Measurements from ENCODE around the gene ACVRL1. TPM values are rescaled to one million over a fixed set of nuclear protein-coding genes. Genes with fewer than 3 reads are reported as not detected.

The ACVRL1 gene
- total RNA-seq, 1 experiment from 2014 or later, result 0.36 TPM

GRCh38 chr12:51865757-51866270, 41.5 kb upstream of the ACVRL1 start:
- TF ChIP-seq CTCF (IDR thresholded peaks at IDR 0.05), result no peak
- no peak for TF ChIP-seq SIN3A (IDR thresholded peaks at IDR 0.05; ENCODE audit: borderline replicate concordance, insufficient read depth, low read depth, low read length)
- TF ChIP-seq POLR2AphosphoS5 (IDR thresholded peaks at IDR 0.05; ENCODE audit: low read depth, low read length), result no peak
- no peak for TF ChIP-seq TCF7L2 (IDR thresholded peaks at IDR 0.05; ENCODE audit: low read depth, low read length)
- DNase-seq (ENCODE audit: low read depth, low spot score) (no peak), ATAC-seq (no peak)
- in situ Hi-C loops (cut with HindIII; ENCODE audit: low pct_unique_long_range_greater_than_20kb, low sequenced_read_pairs), result no loop called here
- Histone ChIP-seq H3K9me3 (ENCODE audit: control insufficient read depth, insufficient read depth, low read depth, low read length) (no peaks in the 10 kb centered on the region), H3K27me3 (ENCODE audit: control insufficient read depth, insufficient read depth, low read length) (no peaks in the 10 kb centered on the region), H3K36me3 (ENCODE audit: control insufficient read depth, insufficient read depth, low read length) (no peaks in the 10 kb centered on the region), H3K27ac (ENCODE audit: low read length) (no peak overlapping the region), H3K4me1 (ENCODE audit: control insufficient read depth, insufficient read depth, low read length) (no peaks in the 10 kb centered on the region), H3K4me3 (ENCODE audit: low read depth in 2 of 2, low read length in 2 of 2) (no peak overlapping the region)
- no TSS peak for BruUV-seq (replicated peaks)
- CTCF ChIA-PET, result no interaction called here
- intact Hi-C loops (cut with micrococcal nuclease; ENCODE audit: unreplicated experiment), result no loop called here
- POLR2A ChIA-PET, result no interaction called here

- intact Hi-C loops (cut with micrococcal nuclease; ENCODE audit: unreplicated experiment), result no loop called here
Observed at GRCh38 chr12:51866324-51866723, 41.0 kb upstream of the ACVRL1 start.

More at GRCh38 chr12:51866324-51866723, 41.0 kb upstream of the ACVRL1 start:
- Histone ChIP-seq H3K36me3 (ENCODE audit: control insufficient read depth, insufficient read depth, low read length) (no peaks in the 10 kb centered on the region), H3K27ac (ENCODE audit: low read length) (no peak overlapping the region), H3K4me1 (ENCODE audit: control insufficient read depth, insufficient read depth, low read length) (no peaks in the 10 kb centered on the region), H3K9me3 (ENCODE audit: control insufficient read depth, insufficient read depth, low read depth, low read length) (no peaks in the 10 kb centered on the region), H3K27me3 (ENCODE audit: control insufficient read depth, insufficient read depth, low read length) (no peaks in the 10 kb centered on the region), H3K4me3 (ENCODE audit: low read depth in 2 of 2, low read length in 2 of 2) (no peak overlapping the region)
- ChIA-PET CTCF (interaction anchor here (0.7 to 1.1 kb wide), 2 partner anchors 72 to 1921 kb away, joined by 9 to 12 read pairs; no protein-coding TSS in a partner anchor), POLR2A (no interaction called here)
- no TSS peak for BruUV-seq (replicated peaks)
- TF ChIP-seq POLR2AphosphoS5 (IDR thresholded peaks at IDR 0.05; ENCODE audit: low read depth, low read length) (no peak), TCF7L2 (IDR thresholded peaks at IDR 0.05; ENCODE audit: low read depth, low read length) (no peak), CTCF (IDR thresholded peaks at IDR 0.05) (no peak), SIN3A (IDR thresholded peaks at IDR 0.05; ENCODE audit: borderline replicate concordance, insufficient read depth, low read depth, low read length) (no peak)
- TF ChIP-seq, protein P1, sequence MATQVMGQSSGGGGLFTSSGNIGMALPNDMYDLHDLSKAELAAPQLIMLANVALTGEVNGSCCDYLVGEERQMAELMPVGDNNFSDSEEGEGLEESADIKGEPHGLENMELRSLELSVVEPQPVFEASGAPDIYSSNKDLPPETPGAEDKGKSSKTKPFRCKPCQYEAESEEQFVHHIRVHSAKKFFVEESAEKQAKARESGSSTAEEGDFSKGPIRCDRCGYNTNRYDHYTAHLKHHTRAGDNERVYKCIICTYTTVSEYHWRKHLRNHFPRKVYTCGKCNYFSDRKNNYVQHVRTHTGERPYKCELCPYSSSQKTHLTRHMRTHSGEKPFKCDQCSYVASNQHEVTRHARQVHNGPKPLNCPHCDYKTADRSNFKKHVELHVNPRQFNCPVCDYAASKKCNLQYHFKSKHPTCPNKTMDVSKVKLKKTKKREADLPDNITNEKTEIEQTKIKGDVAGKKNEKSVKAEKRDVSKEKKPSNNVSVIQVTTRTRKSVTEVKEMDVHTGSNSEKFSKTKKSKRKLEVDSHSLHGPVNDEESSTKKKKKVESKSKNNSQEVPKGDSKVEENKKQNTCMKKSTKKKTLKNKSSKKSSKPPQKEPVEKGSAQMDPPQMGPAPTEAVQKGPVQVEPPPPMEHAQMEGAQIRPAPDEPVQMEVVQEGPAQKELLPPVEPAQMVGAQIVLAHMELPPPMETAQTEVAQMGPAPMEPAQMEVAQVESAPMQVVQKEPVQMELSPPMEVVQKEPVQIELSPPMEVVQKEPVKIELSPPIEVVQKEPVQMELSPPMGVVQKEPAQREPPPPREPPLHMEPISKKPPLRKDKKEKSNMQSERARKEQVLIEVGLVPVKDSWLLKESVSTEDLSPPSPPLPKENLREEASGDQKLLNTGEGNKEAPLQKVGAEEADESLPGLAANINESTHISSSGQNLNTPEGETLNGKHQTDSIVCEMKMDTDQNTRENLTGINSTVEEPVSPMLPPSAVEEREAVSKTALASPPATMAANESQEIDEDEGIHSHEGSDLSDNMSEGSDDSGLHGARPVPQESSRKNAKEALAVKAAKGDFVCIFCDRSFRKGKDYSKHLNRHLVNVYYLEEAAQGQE (IDR thresholded peaks at IDR 0.05; ENCODE audit: insufficient read depth in 1 of 2, low read depth in 2 of 2, low read length in 1 of 2), result no peak
- DNase-seq (ENCODE audit: low read depth, low spot score) (no peak), ATAC-seq (no peak)
- in situ Hi-C loops (cut with HindIII; ENCODE audit: low pct_unique_long_range_greater_than_20kb, low sequenced_read_pairs), result no loop called here

Data from Panc1 (cell line).